ENCODE data around the gene ARPC1B. TPM values are rescaled to one million over a fixed set of nuclear protein-coding genes. Genes with fewer than 3 reads are reported as not detected.
"Not testable (repeated sequence)": the region's sequence is repeated elsewhere in the genome, so short reads cannot be mapped to it uniquely, and the experiment has no call there.

Gene ARPC1B
- 35.0 TPM for polyA plus RNA-seq (ENCODE audit: insufficient read length)

- DNase-seq (ENCODE audit: low read depth) = no peak
Observed at GRCh38 chr7:99374111-99375064, at the start of gene ARPC1B. Gene ARPC1B (plus strand): TSS chr7:99374730. CDS start chr7:99385715, 10,985 bp downstream.

DNA sequence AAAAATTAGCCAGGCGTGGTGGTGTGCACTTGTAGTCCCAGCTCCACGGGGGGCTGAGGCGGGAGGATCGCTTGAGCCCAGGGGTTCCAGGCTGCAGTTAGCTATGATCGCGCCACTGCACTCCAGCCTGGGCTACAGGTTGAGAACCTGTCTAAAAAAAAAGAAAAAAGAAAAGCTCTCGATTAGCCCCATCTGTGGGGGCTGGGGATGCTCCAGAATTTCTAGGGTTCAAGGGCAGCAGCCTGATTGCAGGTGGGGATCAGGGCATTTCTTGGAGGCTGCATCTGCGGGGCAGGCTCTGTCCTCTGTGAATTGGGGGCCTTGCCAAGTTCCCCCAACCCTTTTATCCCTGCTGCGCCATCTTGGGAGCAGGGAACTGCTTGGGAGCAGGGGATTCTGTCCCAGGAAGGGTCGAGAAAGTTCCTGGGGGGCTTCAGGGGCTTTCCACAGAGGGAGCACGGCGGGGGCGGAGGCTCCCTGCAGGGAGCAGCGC lies 49.5 kb upstream of the ARPC1B start:
- no peak for DNase-seq (ENCODE audit: low read depth)

DNA sequence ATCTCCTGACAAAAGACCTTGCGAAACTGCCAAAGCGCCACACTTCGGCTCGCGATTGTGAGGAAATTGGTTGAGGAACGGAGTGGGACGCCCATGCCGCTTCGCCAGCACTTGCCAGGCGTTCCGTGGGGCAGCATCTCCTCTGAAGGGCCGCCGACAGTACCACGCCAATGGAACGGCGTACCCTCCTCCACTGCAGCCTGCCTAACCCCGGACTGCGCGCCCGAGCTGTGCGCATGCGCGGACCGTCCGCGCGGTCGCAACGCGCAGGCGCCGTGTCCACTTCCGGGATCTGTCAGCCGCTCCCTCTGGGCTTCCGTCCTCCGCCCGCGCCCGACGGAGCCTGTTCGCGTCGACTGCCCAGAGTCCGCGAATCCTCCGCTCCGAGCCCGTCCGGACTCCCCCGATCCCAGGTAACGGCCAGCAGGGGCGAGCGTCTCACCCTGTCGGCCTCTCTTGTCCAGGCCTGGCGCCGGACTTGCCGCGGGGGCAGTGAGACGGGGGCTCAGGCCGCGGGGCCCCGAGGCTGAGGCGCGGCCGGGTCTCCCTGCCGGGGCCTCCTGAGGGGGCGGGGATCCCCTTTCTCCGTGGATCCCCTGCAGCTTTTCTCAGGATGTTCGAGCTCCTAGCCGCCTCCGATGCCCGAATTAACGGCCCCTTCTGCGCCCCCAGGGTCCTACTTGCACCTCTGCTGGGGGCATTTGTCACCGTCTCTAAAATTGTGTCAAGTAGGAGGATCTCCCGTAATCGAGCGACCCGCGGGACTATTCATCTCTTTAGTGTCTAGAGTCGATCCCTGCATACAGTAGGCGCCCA lies 48.7 kb upstream of the ARPC1B start, which contains the start of gene ARPC1A:
TSS of gene ARPC1A (plus strand) at position 307 of the 816 bp plus-strand sequence. CDS start 7,456 bp downstream, outside the sequence.
- peak; percentile 86 for DNase-seq (ENCODE audit: low read depth)

GRCh38 chr7:99326408-99326782 lies 48.1 kb upstream of the ARPC1B start:
- DNase-seq (ENCODE audit: low read depth) = no peak

DNA sequence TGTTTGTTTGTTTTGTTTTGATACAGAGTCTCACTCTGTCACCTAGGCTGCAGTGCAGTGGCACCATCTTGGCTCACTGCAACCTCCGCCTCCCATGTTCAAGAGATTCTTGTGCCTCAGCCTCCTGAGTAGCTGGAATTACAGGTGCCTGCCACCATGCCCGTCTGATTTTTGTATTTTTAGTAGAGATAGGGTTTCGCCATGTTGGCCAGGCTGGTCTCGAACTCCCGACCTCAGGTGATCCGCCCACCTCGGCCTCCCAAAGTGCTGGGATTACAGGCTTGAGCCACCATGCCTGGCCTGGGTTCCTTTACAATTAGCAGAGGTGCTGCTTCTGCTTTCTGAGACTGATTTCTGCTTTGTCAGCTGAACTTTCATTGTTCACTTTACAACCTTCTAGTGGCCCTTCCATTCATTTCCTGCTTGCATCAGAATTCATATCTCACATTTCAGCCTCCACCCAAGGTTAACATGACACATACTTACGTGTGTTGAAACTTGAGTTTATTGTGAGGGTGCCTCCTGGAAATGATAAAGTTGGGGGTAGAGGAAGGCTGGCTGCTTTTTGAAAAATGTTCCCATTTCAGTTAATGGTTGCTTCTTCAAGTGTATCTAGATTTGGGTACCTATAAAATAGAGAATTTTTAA lies 44.1 kb upstream of the ARPC1B start:
- DNase-seq (ENCODE audit: low read depth) = not testable (repeated sequence)

DNA sequence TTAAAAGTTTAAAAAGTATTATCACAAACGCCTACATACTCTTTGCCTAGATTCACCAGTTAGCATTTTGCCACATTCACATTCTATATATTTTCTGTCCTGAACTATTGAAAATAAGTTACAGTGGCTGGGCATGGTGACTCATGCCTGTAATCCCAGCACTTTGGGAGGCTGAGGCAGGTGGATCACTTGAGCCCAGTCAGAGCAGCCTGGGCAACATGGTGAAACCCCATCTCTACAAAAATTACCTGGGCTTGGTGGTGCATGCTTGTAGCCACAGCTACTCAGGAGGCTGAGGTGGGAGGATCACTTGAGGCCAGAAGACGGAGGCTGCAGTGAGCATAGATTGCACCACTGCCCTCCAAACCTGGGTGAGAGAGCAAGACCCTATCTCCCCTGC lies 43.5 kb upstream of the ARPC1B start:
- no peak for DNase-seq (ENCODE audit: low read depth)

DNA sequence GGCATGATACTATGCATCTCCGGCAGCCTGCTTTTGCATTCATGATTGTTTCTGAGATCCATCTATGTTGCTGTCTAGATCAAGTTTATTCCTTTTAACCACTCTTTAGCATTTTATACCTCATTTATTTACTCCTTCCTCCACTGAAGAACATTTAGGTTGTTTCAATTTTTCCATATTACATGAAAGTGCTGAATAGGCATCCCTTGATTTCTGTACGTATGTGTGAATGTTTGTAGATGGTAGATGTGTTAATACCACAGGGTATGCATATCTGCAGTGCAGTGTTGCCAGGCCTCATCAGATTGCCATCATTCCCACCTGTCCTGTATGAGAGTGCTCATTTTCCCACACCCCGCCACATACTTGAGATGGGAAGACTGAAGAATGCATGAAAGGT lies 34.9 kb upstream of the ARPC1B start:
- no peak for DNase-seq (ENCODE audit: low read depth)

DNA sequence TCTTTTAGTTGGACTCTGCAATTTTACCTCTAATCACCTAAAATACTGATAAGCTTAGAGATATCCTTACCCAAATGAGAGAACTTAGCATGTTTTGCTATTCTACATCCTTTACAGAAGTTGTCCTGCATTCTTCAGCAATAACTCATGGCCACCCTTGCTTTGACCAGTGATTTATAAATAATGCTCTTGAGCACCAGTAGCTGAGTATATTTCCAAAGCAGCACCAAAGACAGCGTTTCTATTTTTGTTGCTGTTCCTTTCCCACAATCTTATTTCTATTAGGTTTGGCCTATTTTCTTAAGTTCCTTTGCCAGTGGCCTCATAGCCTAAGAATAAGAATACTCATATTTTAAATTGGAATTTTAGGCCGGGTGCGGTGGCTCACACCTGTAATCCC lies 33.9 kb upstream of the ARPC1B start:
- DNase-seq (ENCODE audit: low read depth) = no peak

- no peak for DNase-seq (ENCODE audit: low read depth)
Observed at GRCh38 chr7:99344061-99344647, 30.4 kb upstream of the ARPC1B start.

- not testable (repeated sequence) for DNase-seq (ENCODE audit: low read depth)
Observed at GRCh38 chr7:99350641-99351040, 23.9 kb upstream of the ARPC1B start.

DNA sequence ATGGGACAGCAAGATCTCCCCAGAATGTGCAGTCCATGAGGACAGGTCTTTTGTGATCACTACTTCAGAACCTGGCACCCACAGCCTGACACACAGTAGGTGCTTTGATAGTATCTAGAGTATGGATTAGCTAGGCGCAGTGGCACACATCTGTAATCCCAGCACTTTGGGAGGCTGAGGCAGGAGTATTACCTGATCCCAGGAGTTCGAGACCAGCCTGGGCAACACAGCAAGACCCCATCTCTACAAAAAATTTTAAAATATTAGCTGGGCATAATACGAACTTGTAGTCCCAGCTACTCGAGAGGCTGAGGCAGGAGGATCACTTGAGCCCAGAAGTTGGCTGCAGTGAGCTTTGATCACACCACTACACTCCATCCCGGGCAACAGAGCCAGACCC lies 22.3 kb upstream of the ARPC1B start:
- no peak for DNase-seq (ENCODE audit: low read depth)

DNA sequence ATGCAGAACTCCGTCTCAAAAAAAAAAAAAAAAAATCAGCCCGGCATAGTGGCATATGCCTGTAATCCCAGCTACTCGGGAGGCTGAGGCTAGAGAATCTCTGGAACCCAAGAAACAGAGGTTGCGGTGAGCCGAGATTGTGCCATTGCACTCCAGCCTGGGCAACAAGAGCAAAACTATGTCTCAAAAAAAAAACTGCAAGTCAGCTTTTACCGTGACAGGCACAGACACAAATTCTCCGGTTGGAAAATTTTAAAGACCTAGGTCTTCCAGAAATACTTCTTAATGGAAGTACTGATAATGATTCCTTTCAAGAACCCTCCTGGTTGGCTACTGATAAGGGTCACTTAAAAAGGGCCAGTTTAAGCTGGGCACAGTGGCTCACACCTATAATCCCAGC lies 19.4 kb upstream of the ARPC1B start:
- no peak for DNase-seq (ENCODE audit: low read depth)

DNA sequence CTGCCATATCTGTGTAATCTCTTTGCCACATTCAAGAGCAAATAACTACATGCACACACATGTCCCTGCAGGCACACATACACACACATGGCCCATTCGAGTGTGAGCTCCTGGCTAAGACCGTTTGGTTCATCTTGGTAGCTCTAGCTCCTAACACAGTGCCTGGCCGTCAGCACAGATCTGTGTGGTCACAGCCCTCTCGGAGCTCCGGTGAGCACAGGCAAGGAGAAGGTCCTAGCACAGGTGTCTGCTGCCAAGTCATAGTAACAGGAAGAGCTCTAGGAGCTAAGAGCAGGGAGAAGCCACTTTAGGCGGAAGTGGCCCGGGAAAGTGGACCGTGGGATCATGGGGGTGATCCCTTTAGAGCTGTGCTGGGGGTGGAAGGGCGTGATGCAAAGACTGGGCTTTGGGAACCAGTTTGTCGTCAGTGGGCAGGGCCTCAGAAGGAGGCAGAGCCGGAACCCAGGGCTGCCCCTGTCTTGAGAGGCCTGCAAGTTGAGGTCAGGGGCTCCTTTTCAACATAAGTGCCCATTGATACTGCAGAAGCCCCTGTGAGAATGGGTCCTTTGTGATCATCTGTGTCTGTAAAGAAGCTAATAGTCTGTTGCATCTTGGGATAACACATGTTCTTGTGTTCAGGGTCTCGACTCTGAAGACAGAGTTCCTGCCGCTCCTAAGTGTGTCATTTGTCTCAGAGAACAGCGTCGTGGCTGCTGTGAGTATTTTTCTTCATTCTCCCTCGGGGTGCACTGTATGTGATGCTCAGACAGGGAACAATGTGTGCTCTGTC lies 16.6 kb upstream of the ARPC1B start:
- no peak for DNase-seq (ENCODE audit: low read depth)

- DNase-seq (ENCODE audit: low read depth) = not testable (repeated sequence)
Observed at GRCh38 chr7:99358521-99358920, 16.0 kb upstream of the ARPC1B start.

DNA sequence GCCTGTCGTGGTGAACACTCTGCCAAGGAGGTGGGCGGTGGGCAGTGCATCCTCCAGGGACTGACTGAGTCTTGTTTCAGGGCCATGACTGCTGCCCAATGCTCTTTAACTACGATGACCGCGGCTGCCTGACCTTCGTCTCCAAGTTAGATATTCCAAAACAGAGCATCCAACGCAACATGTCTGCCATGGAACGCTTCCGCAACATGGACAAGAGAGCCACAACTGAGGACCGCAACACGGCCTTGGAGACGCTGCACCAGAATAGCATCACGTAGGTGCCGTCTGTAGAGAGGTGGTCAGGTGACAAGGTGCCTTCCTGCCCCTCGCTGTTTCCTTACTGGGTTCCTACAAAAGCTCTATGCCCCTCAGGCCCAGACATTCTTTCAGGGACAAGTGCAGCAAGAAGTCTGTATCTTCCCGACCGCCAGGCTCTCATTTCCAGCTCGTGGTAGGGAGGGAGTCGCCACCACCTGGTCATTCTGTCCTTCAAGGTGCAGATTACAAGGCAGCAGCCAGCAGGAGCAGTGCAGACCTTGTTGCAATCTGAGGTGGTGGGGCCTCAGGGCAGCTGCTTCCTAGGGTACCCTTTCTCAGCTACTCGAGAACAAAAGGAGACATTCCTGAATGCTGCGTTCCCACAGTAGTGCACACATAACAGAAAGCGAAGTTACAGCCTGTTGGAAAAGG lies 14.9 kb upstream of the ARPC1B start:
- DNase-seq (ENCODE audit: low read depth) = no peak

DNA sequence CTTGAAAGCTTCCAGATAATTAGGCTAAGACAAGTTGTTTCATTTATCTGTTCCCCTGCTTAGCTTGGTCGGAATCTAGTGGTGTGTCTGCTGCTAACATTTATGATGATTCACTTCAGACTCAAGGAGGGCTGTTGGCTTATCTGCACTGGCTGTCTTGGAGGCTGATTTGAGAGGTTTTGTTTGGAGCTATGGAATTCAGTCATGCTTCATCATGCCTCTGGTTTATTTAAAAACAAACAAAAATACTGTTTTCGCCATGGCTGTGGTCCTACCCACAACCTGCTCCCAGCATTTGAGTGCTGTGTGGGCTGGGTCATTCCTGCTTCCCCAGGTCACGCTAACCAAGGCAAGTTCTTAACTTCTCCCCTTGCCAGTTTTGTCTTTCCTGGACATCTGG lies 11.7 kb upstream of the ARPC1B start:
- no peak for DNase-seq (ENCODE audit: low read depth)

GRCh38 chr7:99363286-99363685 lies 11.2 kb upstream of the ARPC1B start:
- no peak for DNase-seq (ENCODE audit: low read depth)

- no peak for DNase-seq (ENCODE audit: low read depth)
Observed at GRCh38 chr7:99365318-99366141, 9.0 kb upstream of the ARPC1B start.

GRCh38 chr7:99366646-99367045 lies 7.9 kb upstream of the ARPC1B start:
- DNase-seq (ENCODE audit: low read depth) = no peak
